Neural crest cell (in vitro differentiated cells): ENCODE results near the gene STAU1. TPM values are rescaled to one million over a fixed set of nuclear protein-coding genes. Genes with fewer than 3 reads are reported as not detected.

Source experiments
- DNase-seq: peaks from one replicate; pipeline ENCODE4 v3.0.0; 2021; ENCODE audit warnings: low read depth, mixed read lengths, low spot score
- H3K27ac Mint-ChIP-seq: one replicate; pipeline ENCODE4 v1.8.0; 2021; ENCODE audit warnings: mild to moderate bottlenecking, mixed read lengths; ENCODE audit not compliant: unreplicated experiment
- H3K27me3 Mint-ChIP-seq: 2 replicates; pipeline ENCODE4 v1.8.0; 2021; ENCODE audit warnings: low read depth, mild to moderate bottlenecking, mixed read lengths
- H3K36me3 Mint-ChIP-seq: 2 replicates; pipeline ENCODE4 v1.8.0; 2021; ENCODE audit warnings: low read depth, mild to moderate bottlenecking, mixed read lengths
- H3K4me1 Mint-ChIP-seq: 2 replicates; pipeline ENCODE4 v1.8.0; 2021; ENCODE audit warnings: mixed read lengths
- H3K4me3 Mint-ChIP-seq: one replicate; pipeline ENCODE4 v1.8.0; 2021; ENCODE audit warnings: mild to moderate bottlenecking, mixed read lengths
- H3K9me3 Mint-ChIP-seq: 2 replicates; pipeline ENCODE4 v1.8.0; 2021; ENCODE audit warnings: mixed read lengths
- CTCF ChIP-seq: fragments of 200-600 bp; sonication (generic); conservative IDR thresholded peaks from 2 replicates; pipeline ENCODE4 v1.5.0; 2021; ENCODE audit warnings: antibody characterized with exemption, mild to moderate bottlenecking
- total RNA-seq: library from RNA; stranded (reverse); gene quantifications from 2 replicates; pipeline ENCODE4 v1.2.1, GENCODE V29; 2021

STAU1 gene
- total RNA-seq, 1 donor from 2014 or later = 102 TPM

DNA sequence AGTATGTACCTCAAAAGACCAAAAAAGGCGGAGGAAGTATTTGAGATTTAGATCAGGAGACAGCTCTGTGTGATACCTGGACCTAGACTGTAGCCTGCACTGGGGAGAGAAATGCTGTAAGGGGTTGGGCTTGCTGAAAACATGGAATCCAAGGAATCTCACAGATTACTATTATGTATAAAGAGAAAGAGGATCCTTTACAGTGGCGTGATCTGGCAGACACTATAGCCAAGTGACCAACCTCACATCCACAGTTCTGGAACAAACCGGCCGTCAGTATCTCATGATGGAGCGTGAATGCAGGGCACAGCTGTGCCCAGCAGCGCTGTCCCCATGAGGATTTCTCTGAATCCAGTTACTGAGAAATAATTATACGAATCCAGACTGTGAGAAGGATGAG, 43.3 kb upstream of the STAU1 start:
- no peak for DNase-seq
- Mint-ChIP-seq H3K4me3 (no peak overlapping the region), H3K9me3 (no peaks in the 10 kb centered on the region), H3K4me1 (no peaks in the 10 kb centered on the region), H3K27me3 (no peaks in the 10 kb centered on the region), H3K36me3 (peaks cover 5% of the 10 kb centered on the region), H3K27ac (no peak overlapping the region)
- no peak for TF ChIP-seq CTCF

GRCh38 chr20:49230561-49231133, 42.5 kb upstream of the STAU1 start:
- no peaks in the 10 kb centered on the region for H3K9me3 Mint-ChIP-seq
- DNase-seq = no peak
- peaks cover 12% of the 10 kb centered on the region for H3K36me3 Mint-ChIP-seq
- no peak for TF ChIP-seq CTCF
- no peaks in the 10 kb centered on the region for H3K4me1 Mint-ChIP-seq
- no peak overlapping the region for H3K4me3 Mint-ChIP-seq
- H3K27ac Mint-ChIP-seq = no peak overlapping the region
- H3K27me3 Mint-ChIP-seq = no peaks in the 10 kb centered on the region

- no peak for DNase-seq
- Mint-ChIP-seq H3K4me1 (no peaks in the 10 kb centered on the region), H3K36me3 (peaks cover 13% of the 10 kb centered on the region), H3K9me3 (no peaks in the 10 kb centered on the region), H3K27ac (no peak overlapping the region), H3K4me3 (no peak overlapping the region), H3K27me3 (no peaks in the 10 kb centered on the region)
- TF ChIP-seq CTCF = no peak
Observed at GRCh38 chr20:49230021-49230420, 41.9 kb upstream of the STAU1 start.

DNA sequence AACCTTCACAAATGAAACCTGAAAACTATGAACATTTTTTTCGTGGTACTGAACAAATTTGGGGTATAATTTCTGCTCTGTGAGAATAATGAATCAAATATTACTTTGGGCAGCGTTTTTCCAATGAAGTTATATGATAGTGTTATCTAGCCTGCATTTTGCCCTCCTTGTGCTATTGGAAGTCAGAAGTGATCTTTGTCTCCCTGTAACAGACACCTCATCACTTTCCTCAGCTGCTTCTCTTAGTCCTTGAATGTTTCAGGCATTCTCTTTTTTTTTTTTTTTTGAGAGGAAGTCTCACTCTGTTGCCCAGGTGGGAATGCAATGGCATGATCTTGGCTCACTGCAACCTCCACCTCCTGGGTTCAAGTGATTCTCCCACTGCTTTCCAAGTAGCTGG, 41.2 kb upstream of the STAU1 start:
- peak overlapping the region; percentile 10 for H3K27ac Mint-ChIP-seq
- no peaks in the 10 kb centered on the region for H3K9me3 Mint-ChIP-seq
- no peak overlapping the region for H3K4me3 Mint-ChIP-seq
- peaks cover 13% of the 10 kb centered on the region for H3K36me3 Mint-ChIP-seq
- no peaks in the 10 kb centered on the region for H3K27me3 Mint-ChIP-seq
- DNase-seq = no peak
- no peaks in the 10 kb centered on the region for H3K4me1 Mint-ChIP-seq
- TF ChIP-seq CTCF = no peak

DNA sequence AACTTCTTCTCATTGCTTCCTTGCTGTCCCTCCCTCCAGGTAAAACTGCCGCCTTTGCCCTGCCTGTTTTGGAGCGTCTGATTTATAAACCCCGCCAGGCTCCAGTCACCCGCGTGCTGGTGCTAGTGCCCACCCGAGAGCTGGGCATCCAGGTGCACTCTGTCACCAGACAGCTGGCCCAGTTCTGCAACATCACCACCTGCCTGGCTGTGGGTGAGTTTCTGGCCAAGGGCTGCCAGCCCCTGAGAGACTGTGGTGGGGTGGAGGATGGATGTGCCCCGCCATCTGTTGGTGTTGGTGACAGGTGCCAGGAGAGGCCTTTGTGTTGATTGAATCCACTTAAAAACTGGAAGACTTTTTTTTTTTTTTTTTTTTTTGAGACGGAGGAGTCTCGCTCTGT, 40.5 kb upstream of the STAU1 start:
- Mint-ChIP-seq H3K4me1 (no peaks in the 10 kb centered on the region), H3K4me3 (no peak overlapping the region), H3K27me3 (no peaks in the 10 kb centered on the region), H3K27ac (no peak overlapping the region), H3K36me3 (peaks cover 14% of the 10 kb centered on the region), H3K9me3 (no peaks in the 10 kb centered on the region)
- TF ChIP-seq CTCF = no peak
- no peak for DNase-seq
